Activated CD4-positive, alpha-beta T cell treated with anti-CD3 and anti-CD28 coated beads, Interleukin-2, Interleukin-6, amounts not matched to agents 100 ng/mL and 50 ng/mL, durations not matched to agents 16 hours and 8 hours (primary cell): ENCODE data around the gene NUDT17.
A peak's percentile ranks its signal among the peaks of the same experiment; 100 is the strongest.

Source experiments
- DNase-seq: peaks from one replicate; pipeline ENCODE4 v3.0.0-alpha.2; 2020

Gene NUDT17

DNA sequence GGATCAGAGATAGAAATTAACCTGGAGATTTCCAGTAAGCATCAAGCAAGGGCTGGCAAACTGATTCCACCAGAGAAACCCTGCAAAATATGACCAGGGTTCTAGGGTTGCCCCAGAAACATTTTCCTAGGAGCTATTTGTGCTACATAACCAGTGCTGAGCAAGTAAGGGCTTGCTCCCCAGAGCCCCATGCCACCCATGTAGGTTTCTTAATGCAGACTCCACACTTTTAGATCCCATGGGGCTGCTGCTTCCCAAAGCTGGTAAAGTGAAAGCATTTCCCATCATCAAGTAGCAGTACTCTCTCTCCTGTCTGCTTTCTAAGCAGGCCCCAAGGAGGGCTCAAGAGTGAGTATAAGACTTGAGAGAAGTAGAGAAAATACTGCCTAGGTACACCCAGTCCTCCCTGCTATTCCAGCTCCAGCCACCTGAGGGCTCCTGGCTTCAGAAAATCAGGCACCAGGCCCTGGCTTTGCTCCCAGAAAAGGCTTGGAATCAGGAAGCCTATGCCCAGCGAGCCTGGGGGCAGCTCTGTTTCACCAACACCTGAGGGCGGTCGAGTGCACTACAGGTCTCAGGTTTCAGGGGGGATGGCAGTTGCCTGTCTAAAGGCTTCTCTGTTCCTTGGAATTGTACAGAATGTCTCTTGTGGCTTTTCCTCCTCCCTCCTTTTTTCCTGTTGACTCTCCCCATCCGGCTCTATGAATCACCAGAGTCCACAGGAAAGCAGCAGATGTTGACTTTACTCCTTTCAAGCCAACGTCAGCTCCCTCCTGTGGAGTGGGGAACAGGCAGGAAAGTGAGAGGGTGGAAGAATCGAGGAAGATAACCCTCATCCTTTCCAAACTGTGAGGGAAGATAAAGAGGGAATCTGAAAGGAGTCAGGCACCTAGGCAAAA, 46.4 kb downstream of the NUDT17 start:
- DNase-seq: peak; percentile 58

GRCh38 chr1:145892486-145893087, 47.2 kb downstream of the NUDT17 start:
- no peak for DNase-seq

- no peak for DNase-seq
Measured at GRCh38 chr1:145893306-145894055, 48.1 kb downstream of the NUDT17 start.

GRCh38 chr1:145895471-145895870, 50.0 kb downstream of the NUDT17 start:
- no peak for DNase-seq

DNA sequence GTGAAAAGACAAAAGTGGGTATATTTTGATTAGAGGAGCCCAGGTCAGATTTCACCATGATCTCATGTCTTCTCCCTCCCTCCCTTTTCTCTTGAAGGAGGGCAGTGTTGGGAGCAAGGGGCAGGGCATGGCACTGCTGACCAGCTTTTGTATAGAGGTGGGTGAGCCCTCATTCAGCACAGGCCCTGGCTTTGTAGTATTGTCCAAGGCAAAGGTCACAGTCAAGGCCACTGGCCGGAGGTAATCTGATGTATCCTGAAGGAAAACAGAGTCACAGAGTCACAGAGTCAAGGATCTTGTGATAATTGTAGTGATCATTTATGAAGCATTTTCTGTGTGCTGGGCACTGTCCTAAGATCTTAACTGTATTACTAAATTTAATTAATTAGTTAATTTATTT, 52.5 kb downstream of the NUDT17 start:
- no peak for DNase-seq
